NCI-H1930 (cell line): ENCODE data around the gene FXR2.
"Not testable (repeated sequence)": the region's sequence is repeated elsewhere in the genome, so short reads cannot be mapped to it uniquely, and the experiment has no call there.

Experiments used
- DNase-seq, 2 experiments: peaks; one replicate each; lab custom pipeline; 2025; lab: John Stamatoyannopoulos, UW

Gene FXR2

GRCh38 chr17:7627250-7628121 lies 12.8 kb upstream of the FXR2 start, which contains the start of gene SAT2:
Gene SAT2 (minus strand): TSS chr17:7627821. CDS start chr17:7627635, 186 bp downstream.
- peak; percentile 56 to 83 for DNase-seq

DNA sequence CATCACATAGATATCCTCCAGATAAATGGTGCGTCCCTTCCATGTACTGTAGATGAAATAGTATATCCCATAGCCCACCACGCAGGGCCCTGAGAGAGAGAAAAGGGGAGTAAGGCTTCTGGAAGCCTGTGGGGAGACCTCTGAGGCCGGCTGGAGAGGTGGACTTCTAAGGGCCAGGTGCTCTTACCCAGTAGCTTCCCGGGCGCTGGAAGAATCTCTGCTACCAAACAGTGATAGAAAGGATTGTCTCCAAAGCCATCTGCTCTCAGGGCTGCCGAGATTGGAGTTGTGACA lies 12.2 kb upstream of the FXR2 start:
- no peak for DNase-seq

GRCh38 chr17:7626307-7626706 lies 11.6 kb upstream of the FXR2 start:
- no peak for DNase-seq

GRCh38 chr17:7625749-7626148 lies 11.1 kb upstream of the FXR2 start:
- DNase-seq, result not testable (repeated sequence)

DNA sequence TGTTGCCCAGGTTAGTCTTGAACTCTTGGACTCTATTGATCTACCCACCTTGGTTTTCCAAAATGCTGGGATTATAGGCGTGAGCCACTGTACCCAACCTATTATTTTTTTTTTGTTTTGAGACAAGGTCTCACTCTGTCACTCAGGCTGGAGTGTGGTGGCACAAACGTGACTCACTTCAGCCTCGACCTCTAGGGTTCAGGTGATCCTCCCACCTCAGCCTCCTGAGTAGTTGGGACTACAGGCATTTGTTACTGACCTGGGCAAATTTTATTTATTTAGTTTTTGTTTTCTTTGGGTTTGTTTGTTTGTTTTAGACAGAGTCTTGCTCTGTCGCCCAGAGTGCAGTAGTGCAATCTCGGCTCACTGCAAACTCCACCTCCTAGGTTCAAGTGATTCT lies 9.0 kb upstream of the FXR2 start:
- DNase-seq, result no peak

DNA sequence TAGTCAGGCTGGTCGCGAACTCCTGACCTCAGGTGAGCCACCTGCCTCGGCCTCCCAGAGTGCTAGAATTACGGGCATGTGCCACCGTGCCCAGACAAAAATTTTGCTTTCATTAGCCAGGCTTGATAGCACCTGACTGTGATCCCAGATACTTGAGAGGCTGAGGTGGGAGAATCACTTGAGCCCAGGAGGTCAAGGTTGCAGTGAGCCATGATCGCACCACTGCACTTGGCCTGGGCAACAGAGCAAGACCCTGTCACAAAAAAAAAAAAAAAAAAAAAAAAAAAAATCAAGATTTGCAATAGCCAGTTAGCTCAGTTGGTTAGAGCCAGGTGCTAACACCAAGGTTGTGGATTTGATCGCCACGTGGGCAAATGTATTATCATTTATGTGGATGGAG lies 6.1 kb upstream of the FXR2 start:
- DNase-seq, result no peak

- no peak for DNase-seq
These were observed 3.9 kb upstream of the FXR2 start for GRCh38 chr17:7618608-7619007.

DNA sequence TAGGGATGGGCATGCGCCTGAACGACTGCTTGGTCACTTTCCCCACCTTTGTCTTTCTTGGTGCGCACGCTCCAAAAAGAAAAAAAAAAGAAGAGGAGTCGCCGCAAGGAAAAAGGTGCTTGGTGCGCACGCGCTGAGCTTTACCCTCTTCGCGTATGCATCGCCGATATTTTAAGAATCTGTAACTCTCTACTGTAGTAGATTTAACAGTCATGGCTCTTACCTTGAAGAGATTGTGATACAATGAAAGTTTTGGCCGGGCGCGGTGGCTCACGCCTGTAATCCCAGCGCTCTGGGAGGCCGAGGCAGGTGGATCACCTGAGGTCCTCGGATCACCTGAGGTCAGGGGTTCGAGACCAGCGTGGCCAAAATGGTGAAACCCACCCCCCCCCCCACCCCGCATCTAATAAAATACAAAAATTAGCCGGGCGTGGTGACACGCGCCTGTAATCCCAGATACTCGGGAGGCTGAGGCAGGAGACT lies 609 bp upstream of the FXR2 start:
- no peak for DNase-seq

DNA sequence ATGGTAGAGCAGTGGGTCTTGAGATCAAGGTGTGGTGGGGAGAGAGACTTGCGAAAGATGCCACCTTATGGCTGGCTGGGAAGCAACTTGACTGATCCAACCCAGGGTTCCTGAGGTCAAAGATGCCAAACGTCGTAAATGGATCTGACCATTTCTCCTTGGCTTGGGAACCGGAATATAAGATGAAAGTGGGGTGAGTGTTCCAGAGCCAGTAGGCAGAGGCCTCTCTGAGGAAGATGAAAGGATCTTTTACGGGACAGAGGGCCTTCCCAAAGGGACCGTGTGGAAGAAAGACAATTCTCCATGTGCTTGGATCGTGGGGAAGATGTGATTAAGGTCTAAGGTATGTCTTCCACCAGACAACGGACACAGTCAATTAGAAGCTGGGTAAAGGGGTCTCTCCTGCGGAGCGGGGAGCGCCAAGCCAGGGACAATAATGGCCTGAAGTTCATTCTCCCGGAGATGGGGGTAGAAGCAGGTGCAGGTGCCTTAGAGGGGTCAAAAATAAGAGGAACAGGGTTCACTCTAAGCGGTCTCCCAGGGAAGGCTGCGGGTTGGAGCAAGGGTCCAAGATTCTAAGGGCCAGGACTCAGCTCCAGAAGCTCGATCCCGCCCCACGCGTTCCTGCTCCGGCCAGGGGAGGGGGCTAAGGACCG lies 800 bp downstream of the FXR2 start:
- no peak for DNase-seq

DNA sequence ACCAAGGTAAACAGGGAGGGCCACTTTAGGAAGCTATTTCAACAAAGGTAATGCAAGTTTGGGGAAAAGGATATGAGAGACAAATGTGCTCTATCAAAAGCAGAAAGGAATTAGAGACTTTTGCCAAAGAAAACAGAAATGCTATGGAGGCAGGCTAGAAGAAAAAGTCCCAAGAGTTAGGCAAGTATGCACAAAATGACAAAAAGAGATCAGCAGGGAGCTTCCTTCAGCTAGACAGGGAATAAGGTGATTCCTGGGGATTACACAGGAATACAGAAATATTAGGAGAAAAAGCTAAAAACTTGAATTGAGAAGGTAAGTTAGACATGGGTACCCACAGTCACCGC lies 2.4 kb downstream of the FXR2 start:
- no peak for DNase-seq

GRCh38 chr17:7611635-7612293 lies 2.9 kb downstream of the FXR2 start:
- DNase-seq, result no peak

DNA sequence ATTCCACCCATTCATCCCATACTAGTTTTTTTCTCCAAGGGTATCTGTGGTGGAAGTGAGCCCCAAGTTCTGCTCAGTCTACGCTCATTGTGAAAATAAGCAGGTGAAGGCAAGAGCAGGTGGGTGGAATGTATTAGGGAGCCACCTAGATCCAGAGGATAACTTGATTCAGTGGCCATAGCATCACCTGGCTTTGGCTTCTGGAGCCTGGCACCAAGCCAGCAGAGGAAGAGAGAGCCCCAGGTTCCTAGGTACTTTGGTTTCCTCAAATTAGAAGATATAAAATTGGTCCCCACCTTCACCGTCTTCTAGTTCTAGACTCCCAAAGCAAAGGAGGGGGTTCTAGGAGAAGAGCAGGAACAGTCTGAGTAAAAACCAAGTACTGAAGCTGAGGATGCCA lies 4.1 kb downstream of the FXR2 start:
- DNase-seq, result no peak

- no peak for DNase-seq
These were observed 8.4 kb downstream of the FXR2 start for GRCh38 chr17:7606280-7606679.

- not testable (repeated sequence) for DNase-seq
These were observed 17.1 kb downstream of the FXR2 start for GRCh38 chr17:7597561-7597960.

GRCh38 chr17:7593296-7593695 lies 21.4 kb downstream of the FXR2 start:
- no peak for DNase-seq

- no peak for DNase-seq
These were observed 22.2 kb downstream of the FXR2 start for GRCh38 chr17:7592422-7593021.

DNA sequence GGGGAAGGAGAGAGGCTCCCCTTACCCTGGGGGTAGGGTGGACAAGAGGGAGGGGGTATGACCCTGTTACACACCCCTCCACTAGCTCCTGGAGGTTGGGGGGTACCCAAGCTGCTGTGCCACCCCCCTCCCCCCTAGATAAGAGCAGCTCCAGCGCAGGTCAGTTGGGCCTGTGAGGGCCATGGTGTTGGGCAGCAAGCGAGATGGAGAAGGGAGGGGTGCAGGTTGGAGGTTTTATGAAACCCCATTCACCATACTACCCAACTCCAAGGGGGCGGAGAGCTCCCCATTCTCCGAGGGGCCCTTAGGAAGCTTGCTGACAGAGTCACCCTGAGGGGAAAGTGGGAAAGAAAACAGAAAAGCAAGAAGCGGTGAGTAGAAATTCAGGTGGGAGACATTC lies 23.1 kb downstream of the FXR2 start:
- no peak for DNase-seq

DNA sequence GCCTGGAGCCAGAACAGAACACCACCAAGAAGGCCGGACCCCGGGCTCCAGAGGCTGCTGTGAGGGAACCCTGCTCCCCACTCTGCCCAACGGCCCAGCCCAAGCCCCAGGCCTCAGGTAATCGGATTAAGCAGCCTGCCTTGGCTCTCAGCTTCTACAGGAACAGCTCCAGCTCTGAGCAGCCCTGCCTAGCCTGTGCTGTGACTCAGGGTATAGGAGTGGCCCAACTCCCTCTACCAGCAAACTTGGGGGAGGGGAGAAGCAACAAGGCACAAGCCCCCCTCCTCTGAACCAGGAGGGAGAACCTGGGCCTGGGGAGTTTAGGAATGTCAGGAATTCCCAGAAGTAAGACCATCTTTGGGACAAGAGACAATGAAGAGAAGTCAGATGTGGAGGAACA lies 24.0 kb downstream of the FXR2 start:
- no peak for DNase-seq

DNA sequence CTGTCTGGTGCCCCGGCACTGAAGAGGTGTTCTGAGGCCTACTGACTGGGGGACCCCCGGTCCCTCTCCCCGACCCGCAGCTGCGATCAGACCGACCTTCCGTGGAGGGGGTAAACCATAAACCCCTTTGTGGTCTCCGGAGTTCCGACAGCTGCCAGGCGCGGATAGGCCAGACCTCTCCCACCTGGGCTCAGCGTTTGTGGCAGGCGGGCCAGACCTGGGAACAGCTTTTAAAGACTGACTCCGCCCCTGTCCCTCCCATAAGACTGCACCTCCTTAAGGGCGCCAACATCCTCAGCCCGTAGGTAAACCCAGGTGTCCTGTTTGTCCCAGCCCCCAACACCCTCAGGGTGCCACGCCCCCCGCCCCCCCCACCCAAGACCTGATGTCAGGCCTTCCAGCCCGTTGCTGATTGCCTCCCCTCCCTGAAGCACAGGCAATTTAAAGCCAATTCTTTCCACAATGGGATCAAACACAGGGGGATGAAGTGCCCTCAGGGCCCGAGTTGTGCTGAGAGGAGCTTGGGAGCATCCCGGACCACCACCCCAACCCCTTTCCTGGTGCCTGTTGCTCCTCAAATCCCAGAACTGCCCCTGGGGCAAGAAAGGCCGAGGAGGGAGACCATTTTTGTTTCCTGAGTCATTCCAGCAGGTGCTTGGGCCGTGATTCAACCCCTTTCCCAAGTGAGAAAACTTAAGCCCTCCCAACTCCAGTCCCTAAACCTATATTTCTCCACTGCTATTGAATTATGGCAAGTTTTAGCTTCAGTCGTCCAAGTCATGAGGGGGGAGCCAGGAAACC lies 24.6 kb downstream of the FXR2 start, which contains the start of gene SOX15:
SOX15 (minus strand) TSS at position 204 of the 801 bp plus-strand sequence. CDS start 418 bp downstream, outside the sequence.
- no peak for DNase-seq

GRCh38 chr17:7589204-7589868 lies 25.4 kb downstream of the FXR2 start:
- no peak for DNase-seq

GRCh38 chr17:7588553-7589203 lies 26.0 kb downstream of the FXR2 start:
- no peak for DNase-seq
